MV-4-11 (cell line): Measurements from ENCODE around the gene FHOD3.

ENCODE experiments used
- DNase-seq: peaks from one replicate; lab custom pipeline; 2025; lab: John Stamatoyannopoulos, UW

The FHOD3 gene

GRCh38 chr18:36386150-36386920 is 88.8 kb downstream of the FHOD3 start:
- no peak for DNase-seq

- no peak for DNase-seq
Observed at GRCh38 chr18:36387310-36387709, 89.8 kb downstream of the FHOD3 start.

GRCh38 chr18:36388310-36388709 is 90.8 kb downstream of the FHOD3 start:
- no peak for DNase-seq

DNA sequence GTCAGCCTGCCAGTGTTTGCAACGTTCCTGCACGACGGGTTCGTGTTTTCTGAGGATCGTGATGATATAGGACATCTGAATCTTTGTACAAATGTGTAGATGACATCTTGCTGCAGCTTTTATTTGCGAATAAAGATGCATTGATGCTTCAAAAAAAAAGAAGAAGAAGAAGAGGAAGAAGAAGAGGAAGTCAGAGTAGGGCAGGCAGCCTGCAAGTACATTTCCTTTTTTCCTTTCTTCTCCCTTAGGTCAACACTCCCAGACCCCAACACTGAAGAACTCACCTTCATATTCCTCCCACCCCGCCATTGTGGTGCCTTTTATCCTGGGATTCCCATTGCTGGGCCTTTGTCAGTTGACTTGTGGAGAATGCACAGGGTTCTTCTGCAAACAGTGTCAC is 91.5 kb downstream of the FHOD3 start:
- DNase-seq, result peak; percentile 33

- DNase-seq, result no peak
Observed at GRCh38 chr18:36389811-36390581, 92.5 kb downstream of the FHOD3 start.

DNA sequence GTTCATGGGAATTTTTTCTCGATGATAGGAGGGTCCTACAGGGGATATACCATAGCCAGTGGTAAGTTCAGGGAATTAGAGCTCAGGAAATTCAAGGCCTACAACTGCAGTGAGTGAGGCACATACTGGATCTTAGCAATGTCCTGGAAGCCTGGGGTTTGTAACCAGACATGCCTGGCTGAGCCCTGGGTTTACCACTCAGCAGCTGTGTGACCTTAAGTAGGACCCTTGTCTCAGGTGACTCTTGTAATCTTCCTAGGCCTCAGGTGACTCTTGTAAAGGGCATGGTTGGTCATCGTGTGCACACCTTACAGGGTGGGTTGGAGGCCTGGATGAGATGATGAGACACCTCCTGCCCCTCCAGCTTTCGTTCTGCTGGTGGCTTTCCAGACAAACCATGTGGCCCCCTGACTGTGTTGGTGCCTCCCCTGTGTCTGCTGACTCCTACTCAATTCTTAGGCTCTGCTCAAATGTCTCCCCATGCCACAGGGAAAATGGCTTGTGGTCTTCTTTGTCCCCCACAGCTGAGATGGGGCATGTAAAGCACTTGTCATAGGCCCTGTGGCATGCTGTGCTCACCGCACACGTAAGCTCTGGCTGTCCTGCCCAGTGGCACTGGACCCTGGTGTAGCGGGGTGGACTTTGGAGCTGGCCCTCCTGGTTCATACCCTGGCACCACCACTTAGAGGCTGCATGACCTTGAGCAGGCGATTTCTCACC is 94.1 kb downstream of the FHOD3 start:
- DNase-seq, result no peak

DNA sequence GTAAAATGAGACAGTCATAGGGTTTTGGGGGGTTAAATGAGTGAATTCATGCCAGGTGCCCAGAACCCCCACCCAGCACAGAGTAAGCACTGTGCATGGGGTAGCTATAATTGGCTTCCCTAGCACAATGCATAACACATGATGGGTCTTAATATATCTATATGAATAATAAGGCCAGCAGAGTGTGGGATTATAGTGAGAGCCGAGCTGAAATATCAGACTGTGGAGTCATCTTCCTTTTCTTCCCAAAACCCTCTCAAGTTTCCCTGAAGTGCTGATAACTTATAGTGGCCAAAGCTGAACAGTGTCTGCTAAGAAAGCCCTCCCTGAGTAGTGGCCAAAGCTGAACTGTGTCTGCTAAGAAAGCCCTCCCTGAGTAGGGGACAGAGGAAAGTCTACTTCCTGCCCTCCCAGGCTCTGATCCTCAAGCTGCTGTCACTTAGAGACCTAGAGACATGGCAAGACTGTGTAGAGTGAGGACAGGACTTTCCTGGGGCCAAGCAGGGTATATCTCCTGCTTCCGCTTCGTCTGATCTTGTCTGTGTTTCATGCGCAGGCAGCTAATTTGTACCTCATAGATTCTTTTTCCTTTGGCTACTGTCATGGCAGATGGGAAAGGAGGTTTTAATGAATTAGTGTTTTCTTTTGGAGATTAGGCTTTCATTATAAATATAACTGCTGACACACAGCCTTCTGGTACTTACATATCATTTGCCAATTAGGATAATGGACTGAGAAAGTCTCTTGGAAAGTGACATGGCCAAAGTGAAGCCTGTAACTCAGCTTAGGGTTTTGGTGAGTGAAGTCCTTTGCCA is 94.9 kb downstream of the FHOD3 start:
- no peak for DNase-seq

DNA sequence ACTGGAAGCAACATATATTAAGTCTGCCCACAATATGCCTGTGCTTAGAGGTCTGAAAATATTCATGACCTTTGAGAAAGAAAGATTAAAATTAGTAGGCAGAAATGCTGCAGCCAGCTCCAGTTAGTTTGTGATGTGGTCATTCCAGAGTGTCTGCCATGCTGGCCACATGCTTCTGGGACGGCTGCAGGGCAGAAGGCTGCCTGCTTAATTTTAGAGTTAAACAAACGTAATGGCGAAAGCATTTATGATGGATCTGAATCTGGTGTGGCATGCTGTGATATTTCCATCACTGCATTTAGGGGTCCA is 95.4 kb downstream of the FHOD3 start:
- no peak for DNase-seq

- peak; percentile 8 for DNase-seq
Observed at GRCh38 chr18:36394486-36394885, 97.0 kb downstream of the FHOD3 start.

- DNase-seq, result no peak
Observed at GRCh38 chr18:36396190-36396589, 98.7 kb downstream of the FHOD3 start.

DNA sequence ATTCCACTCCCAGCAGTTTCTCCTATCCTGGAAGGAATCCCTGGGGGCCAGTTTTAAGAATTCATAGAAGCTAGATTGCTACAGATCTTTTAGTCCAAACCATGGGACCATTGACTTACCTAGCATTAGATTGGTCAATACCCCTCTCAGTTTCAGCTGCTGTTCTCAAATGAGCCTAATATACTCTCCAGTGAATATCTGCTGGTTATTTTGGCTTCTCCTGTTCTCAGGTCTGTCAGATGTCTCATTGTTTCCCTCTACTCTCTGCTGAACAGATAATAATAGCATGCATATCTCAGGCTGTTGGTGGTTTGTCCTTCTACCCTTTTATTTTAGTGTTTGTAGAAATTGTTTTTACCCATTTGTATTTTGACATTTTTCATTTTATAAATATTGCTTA is 99.5 kb downstream of the FHOD3 start:
- no peak for DNase-seq

GRCh38 chr18:36398419-36398818 is 100.9 kb downstream of the FHOD3 start:
- DNase-seq, result no peak

GRCh38 chr18:36399055-36399454 is 101.5 kb downstream of the FHOD3 start:
- no peak for DNase-seq

DNA sequence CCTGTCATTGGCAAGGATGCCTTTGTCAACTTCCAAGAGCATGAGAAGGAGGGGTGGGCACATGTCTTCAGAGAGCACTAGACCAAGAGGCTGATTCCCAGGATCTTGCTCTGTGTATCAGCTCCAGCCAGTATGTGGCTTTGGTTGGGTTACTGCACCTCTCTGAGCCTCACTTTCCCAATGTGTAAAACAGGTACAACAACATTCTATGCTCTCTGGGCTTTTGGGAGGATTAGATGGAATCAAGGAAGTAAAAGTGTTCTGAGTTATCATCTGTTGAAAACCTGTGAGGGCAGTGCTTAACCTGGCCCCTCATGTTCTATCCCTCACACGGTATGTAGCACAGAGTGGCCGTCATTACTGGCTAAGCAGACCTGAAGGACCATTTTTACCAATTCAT is 103.9 kb downstream of the FHOD3 start:
- DNase-seq, result no peak

DNA sequence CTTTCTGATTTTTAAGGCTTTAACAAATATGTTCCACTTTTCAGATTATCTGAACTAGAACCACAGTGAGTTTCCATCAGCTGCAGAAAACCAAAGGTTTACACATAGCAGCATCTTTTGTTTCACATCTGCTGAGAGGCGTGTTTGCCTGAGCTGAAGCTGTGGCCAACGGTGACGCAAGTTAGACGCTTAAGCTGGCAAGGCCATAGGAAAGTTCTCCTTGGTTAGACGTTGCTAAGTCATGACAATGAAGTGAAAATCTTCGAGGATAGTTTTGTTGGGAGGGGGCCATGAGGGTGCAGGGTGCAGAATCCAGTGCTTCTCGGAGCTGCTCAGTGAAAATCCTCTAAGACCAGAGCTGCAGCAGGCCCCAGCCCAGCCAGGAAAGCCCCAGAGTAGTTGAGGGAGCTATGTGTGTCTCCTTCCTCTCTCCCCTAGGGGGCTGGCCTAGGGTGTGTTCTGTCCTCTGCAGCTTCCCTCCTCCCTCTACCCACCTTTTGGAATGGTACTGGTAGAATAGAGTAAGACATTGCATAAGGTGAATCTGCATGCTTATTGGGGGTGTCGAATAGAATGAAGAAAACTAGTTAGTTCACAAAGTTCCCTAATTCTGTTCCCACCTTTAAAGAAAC is 105.4 kb downstream of the FHOD3 start:
- DNase-seq, result peak; percentile 69

DNA sequence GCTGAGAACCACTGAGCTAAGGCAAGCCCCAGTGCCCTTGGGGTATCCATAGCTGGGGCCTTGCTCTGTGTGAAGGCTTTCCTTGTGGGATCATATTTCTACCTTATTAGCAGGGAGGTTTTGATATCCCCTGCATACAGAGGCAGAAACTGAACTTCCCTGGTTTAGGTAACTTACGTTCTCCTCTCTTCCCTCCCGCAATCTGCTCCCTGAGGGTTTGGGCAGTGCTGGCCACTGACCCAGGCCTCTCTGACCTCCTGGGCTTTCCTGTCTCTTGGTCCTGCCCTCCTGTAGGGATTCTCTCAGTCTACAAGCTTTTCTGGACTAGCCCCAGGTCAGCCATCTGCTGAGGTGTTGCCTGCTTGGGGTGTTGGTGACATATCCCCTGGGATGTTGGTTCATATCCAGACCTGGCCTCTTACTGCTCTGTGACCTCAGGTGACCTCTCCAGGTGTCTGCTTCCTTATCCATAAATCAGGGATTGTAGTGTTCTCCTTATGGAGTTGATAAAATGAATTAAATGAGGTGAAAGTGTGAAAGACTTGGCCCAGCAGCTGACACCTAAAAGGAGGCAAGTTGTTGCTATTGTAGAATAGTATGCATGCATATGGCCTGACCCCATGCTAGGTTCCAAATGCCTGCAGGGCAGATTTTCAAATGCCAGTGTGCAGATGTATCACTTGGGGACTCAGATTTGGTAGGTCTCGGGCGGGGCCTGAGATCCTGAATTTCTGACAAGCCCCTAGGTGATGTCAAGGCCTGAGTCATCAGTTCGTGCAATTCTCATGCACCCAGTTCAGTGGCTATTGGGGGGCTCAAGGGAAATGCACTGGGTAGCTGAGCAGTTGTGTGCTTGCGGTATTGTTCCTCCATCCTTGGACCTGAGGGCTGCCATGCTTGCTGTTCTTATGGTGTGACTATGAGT is 106.6 kb downstream of the FHOD3 start:
- DNase-seq, result no peak

DNA sequence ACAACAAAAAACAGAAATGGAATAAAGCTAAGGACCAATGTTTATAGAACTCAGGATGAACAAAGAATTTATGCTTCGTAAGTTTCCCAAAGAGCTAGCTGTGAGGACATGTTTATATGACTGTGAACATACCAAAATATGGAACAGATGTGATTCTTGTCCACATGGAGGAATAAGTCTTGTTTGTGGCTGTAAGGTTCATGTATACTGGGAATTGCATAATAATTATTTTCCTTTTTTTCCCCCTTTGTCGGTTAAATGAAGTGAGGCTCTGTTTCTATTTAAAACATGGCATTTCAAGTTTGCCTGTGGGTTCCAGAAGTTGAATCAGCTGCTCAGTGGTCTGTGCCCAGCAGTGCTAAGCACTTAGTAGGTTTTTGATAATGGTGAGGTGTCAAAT is 108.1 kb downstream of the FHOD3 start:
- no peak for DNase-seq

GRCh38 chr18:36406805-36407204 is 109.3 kb downstream of the FHOD3 start:
- peak; percentile 19 for DNase-seq

DNA sequence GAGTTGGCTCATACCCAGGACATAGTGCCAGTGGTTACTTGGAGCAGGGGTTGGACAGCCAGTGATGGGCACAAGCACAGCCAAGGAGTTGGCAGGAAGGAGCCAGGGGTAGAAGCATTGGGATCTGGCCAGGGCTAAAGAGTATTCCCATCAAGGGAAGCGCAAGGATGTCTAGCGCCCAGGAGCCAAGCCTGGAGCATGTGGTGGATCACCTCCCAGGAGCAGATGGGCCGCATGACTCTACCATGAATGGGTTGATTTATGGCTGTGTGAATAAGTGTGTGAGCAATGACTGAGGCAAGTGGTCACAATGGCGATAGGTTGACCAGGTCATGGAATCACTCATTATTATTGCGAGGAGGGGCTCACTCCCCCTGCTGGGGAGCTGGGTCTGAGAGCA is 111.1 kb downstream of the FHOD3 start:
- no peak for DNase-seq

DNA sequence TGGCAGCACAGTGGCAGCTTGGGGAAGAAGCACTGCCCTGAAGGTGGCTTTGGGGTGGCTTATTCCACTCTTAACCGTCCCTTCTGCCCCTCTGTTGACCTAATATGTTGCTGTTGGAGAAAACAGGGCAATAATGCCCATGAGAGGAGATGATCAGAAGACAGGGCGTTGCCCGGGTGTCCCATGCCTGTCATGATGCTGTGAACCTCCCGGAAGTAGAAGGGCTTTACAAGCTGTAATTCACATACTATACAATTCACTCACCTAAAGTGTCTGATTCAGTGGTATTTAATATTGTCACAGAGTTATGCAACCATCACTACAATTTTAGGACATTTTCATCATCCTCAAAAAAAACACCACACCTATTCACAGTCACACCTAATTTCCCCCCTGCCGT is 112.3 kb downstream of the FHOD3 start:
- no peak for DNase-seq

DNA sequence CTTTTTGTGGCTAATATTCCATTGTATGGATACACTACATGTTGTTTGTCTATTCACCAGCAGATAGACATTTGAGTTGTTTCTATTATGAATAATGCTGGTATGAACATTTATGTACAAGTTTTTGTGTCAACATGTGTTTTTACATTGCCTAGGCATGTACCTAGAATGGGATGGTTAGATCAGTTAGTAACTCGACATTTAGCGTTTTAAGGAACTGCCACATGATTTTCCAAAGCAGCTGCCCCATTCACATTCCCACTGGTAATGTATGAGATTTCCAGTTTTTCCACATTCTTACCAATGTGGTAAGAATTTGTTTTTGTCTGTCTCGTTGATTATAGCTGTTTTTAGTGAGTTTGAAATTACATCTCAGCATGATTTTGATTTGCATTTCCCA is 112.8 kb downstream of the FHOD3 start:
- no peak for DNase-seq
